ENCODE measurements around the gene ATIC.

ATIC gene

GRCh38 chr2:215396595-215397313 is 84.9 kb downstream of the ATIC start:
- DNase-seq (ENCODE audit: low read depth in 2 of 3, low spot score in 1 of 3): no peak

GRCh38 chr2:215397632-215398341 is 85.9 kb downstream of the ATIC start:
- no peak for DNase-seq (ENCODE audit: low read depth in 2 of 3, low spot score in 1 of 3)

GRCh38 chr2:215399067-215399716 is 87.3 kb downstream of the ATIC start:
- no peak for DNase-seq (ENCODE audit: low read depth in 2 of 3, low spot score in 1 of 3)
